Vagina (tissue), 2 donors: ENCODE results near the gene ABAT.

ENCODE experiments used
- POLR2A ChIP-seq, 2 donors: fragments of 450-650 bp; IDR thresholded peaks; one replicate each; pipeline ENCODE4 v1.6.1; 2017; ENCODE audit warnings: antibody characterized with exemption in 2 of 2, mild to moderate bottlenecking in 2 of 2, moderate library complexity in 2 of 2
- TF ChIP-seq, protein P1 (sequence below), 3 experiments: fragments of 450-650 bp in 2 of 3; fragments of 200-600 bp in 1 of 3; sonication (generic) in 1 of 3; IDR thresholded peaks; one replicate each; pipeline ENCODE4 v1.5.1; 2017 to 2019; ENCODE audit warnings: antibody characterized with exemption in 3 of 3, mild to moderate bottlenecking in 2 of 3, moderate library complexity in 2 of 3

DNA sequence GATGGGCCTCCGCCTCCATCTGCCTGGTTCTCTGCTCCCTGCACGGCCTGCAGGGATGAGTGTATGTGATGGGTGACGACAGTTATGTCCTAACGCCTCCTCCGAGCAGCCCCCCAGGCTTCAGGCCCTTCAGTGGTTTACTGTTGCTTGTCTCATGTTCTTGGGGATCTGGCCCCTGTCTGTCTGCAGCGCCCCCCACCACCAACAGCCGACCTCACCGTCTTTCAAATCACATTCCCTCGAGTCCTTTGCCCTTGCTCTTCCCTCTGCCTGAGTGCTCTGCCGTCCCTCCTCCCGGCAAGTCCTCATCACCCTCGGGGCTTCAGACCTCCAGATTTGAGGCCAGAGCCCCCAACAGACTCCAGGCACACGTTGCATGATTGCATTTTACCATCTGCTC is 34.7 kb upstream of the ABAT start:
- no peak for TF ChIP-seq POLR2A (IDR thresholded peaks at IDR 0.05)
- TF ChIP-seq, protein P1, sequence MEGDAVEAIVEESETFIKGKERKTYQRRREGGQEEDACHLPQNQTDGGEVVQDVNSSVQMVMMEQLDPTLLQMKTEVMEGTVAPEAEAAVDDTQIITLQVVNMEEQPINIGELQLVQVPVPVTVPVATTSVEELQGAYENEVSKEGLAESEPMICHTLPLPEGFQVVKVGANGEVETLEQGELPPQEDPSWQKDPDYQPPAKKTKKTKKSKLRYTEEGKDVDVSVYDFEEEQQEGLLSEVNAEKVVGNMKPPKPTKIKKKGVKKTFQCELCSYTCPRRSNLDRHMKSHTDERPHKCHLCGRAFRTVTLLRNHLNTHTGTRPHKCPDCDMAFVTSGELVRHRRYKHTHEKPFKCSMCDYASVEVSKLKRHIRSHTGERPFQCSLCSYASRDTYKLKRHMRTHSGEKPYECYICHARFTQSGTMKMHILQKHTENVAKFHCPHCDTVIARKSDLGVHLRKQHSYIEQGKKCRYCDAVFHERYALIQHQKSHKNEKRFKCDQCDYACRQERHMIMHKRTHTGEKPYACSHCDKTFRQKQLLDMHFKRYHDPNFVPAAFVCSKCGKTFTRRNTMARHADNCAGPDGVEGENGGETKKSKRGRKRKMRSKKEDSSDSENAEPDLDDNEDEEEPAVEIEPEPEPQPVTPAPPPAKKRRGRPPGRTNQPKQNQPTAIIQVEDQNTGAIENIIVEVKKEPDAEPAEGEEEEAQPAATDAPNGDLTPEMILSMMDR (IDR thresholded peaks at IDR 0.05): no peak
